HG03280 (cell line): ENCODE measurements around the gene CELF4.

Experiments used
- ATAC-seq: cut with Tn5 transposase; IDR thresholded peaks from one replicate; pipeline ENCODE4 v1.9.1; 2021; ENCODE audit warnings: mild to moderate bottlenecking, moderate library complexity; ENCODE audit not compliant: unreplicated experiment

Gene CELF4

DNA sequence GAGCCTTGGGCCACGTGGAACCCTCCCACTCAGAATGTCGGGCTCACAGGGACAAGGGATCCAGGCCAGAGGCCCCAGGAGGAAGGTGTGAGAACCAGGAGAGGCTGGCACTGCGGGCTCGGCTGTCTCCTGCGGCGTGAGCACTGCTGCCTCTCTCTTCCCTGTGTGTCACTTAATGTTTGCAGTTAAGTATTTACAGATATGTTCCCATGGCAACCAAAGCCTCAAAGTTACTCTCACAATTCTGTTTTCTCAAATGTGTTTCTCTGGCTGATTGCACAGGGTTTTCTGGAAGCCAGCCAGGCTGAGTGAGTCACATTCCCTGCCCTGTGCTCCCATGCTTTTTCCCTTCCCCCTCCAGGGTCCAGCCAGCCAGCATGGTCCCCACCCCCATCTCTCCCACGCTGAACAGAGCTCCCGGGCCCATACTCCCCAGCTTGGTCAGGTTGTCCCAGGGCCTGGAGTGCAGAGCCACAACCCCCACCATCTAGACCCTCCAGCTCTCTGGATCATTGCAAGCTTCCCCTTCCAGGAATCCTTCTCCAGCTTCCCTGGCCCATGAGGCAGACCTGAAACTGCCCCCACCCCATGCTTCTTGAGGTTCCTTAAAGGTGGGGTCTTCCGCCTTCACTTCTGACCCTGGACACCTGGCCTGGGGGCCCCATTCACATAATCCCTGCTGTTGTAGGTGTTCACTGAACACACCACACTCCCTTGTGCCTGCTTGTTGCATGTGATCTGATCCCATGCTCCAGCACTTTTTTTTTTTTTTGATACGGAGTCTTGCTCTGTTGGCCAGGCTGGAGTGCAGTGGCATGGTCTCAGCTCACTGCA is 265.9 kb downstream of the CELF4 start:
- ATAC-seq: peak; percentile 67

DNA sequence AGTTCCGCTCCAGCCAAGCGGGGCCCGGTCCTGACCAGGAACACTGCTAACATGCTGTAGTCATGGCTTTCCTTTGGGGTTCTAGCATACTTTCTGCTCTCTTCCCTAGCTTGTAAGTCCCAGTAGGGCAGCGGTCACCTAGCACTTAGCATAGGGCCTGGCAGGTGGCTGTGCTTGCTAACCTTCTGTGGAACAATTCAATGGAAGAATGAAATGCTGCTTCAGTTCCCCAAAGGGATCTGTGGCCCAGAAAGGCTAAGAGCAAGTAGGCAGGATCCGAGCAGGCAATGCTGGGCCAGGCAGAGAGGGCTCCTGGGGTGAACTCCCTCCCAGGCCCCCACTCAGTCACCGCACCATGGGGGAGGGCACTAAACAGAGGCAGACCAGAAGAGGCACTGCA is 266.8 kb downstream of the CELF4 start:
- ATAC-seq: peak; percentile 3

DNA sequence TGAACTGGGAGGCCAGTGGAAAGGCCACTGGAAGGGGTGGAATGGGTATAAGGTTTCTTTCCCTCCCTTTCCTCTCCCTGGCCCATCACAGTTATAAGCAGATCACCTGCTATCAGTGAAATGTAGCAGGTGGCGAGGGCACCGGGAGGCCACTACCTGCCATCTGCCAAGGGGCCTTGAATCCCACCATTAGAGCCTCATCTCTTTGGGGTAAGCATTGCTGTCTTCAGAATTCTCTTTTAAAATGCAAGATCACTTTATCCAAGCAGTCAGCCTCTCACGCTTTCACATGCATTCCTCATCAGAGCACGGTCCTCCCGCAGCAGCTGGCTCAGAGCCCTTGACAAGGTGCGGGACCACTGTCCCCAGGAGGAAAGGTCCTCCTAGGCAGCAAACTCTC is 268.5 kb downstream of the CELF4 start:
- no peak for ATAC-seq

GRCh38 chr18:37294951-37295350 is 270.6 kb downstream of the CELF4 start:
- no peak for ATAC-seq

DNA sequence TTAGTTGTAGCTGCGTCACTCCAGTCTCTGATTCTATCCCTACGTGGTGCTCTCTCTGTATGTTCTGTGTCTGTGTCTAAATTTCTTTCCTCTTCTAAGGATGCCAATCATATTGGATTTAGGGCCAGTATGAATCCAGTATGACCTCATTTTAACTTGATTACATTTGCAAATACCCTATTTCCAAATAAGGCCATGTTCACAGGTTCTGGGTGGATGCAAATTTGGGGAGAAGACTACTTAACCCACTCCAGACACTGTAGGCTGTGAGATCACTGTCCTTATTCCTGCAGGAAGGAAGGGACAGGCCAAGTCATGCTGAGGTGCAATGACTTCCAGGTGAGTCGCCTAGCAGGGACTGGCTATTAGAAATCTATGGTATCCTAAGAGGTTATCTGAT is 272.2 kb downstream of the CELF4 start:
- ATAC-seq: no peak

DNA sequence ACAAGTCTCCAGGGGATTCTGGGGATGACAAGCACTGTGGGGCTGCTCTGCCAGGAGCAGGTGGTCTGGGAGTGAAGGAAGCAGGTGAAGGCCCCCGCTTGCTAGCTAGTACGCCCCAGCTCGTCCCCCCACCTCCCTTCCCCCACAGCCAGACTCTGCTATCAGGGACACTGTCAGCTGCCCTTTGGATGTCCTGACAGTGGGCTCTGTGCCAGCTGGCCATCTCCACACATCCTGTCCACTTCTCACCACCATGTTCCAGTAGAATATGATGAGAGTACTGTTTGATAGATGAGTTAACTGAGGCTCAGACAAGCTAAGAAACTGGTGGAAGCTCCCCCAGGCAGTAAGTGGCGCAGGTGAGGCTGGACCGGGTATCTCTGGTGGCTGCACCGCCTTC is 276.2 kb downstream of the CELF4 start:
- ATAC-seq: no peak

DNA sequence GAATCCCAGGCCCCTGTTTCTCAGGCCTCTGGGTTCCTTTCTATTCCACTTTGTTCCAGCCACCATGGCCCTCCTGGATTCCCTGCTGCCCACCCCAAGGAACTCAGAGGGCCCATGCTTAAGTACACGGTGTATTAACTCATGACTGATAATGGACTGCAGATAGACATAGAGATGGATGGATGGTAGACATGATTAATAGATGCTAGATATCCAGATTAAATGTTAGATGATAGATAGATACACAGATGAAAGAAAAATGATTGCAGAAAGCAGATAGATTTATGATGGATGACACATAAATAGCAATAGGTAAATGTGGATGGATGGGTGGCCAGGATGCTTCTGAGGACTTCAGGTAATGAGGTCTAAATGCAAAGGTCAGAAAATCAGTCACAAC is 278.0 kb downstream of the CELF4 start:
- ATAC-seq: no peak

- no peak for ATAC-seq
Measured at GRCh38 chr18:37286801-37287200, 278.8 kb downstream of the CELF4 start.

DNA sequence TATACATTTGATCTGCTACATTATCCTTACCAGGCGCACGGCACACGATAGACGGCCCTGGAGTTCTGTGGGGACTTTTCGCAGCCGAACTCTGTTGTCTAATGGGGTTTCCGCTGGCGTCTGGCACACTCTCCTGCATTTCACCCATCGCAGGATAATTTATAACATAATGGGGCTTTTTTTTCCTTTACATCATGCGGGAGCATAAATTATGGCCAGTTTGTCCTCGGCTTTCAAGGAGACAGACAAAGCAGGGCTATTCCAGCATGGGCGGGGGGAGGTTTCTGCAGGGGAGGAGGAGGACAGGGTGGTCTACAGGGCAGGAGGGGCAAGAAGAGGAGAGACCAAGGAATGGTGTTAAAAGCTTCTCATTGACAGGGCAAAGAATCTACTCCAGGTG is 279.8 kb downstream of the CELF4 start:
- ATAC-seq: no peak

DNA sequence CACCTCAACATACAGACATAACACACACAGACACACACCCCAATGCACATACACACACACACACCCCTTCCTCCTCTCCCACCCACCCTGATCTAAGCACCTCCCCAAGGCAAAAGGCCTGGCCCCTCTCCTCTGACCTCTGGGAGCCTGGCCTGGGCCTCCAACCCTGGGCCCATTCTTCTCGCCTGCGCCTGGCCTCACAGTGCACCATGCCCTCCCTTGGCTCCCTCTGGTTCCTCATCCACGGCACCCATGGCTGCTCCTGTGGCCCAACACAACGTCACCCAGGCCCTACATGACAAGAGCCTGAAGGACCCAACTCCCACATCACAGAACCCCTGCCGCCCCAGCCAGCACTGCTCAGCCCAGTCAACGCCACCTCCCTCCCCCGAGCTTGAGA is 281.3 kb downstream of the CELF4 start:
- no peak for ATAC-seq

GRCh38 chr18:37282386-37283037 is 283.1 kb downstream of the CELF4 start:
- no peak for ATAC-seq

GRCh38 chr18:37280701-37281393 is 284.8 kb downstream of the CELF4 start:
- no peak for ATAC-seq

DNA sequence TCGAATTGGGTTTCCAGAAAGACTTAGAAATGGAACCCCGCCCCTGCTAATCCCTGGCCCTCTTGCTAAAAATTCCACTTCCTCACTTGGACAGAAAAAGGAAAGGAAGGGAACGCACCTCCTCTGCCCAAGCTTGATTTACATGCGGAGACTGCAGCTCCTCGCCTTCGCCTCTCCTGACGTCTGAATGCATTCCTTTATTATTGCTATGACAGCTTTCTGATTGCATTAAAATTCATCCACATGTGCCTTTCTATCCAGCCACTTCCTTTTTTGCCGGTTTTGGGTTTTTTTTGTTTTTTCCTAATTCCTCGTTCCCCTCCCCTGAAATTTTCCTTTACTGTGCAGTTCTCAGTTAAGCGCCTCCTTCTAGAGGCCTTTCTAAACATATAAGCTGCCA is 287.8 kb downstream of the CELF4 start:
- ATAC-seq: no peak

DNA sequence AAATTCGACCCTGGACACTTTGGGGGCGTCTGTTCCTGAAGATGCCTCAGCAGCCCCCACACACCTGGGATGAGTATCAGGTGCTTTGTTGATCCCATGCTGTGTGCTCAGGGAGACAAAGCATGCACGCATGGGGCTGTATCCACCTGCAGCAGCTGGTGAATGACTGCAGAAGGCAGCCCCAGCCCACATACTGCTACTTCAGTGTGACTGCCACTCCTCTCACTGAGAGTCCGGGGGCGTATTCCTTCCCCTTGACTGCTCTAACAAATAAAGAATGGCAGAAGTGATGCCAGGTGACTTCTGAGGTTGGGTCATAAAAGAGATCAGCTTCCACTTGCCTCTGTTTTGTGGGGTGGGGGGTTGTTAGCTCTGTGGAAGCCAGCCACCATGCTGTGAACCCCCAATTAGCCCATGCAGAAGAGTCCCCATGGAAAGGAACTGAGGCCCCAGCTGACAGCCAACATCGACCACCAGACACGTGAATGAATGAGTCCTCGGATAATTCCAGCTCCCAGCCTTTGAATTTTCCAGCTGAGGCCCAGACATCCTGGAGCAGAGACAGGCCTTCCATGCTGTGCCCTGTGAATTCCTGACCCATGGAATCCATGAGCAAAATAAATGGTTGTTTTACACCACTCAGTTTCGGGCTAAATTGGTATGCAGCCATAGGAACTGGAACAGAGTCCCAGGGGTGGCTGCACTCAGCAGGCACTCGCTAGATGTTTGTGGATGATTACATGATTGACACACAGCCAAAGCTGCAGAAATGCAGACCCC is 289.3 kb downstream of the CELF4 start:
- no peak for ATAC-seq

GRCh38 chr18:37275237-37275741 is 290.3 kb downstream of the CELF4 start:
- ATAC-seq: no peak

- ATAC-seq: no peak
Measured at GRCh38 chr18:37274309-37275236, 291.0 kb downstream of the CELF4 start.

DNA sequence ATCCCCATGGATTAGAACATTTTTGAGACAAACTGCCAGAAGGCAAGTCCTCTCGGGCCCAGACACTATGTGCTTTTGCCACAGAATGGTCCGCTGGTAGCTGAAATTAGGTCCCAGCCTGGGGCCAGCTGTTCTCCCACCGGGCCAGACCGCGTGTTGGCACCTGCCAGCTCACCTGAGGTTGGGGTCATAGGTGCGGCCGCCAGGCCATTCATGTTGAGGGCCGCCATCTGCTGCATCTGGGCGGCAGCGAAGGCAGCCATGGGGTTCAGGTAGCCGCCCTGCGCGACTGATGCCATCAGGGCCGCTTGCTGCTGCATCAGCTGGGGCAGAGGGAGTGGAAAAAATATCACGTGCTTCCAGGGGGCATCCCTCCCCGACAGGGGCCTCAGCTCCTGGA is 292.8 kb downstream of the CELF4 start:
- ATAC-seq: no peak

DNA sequence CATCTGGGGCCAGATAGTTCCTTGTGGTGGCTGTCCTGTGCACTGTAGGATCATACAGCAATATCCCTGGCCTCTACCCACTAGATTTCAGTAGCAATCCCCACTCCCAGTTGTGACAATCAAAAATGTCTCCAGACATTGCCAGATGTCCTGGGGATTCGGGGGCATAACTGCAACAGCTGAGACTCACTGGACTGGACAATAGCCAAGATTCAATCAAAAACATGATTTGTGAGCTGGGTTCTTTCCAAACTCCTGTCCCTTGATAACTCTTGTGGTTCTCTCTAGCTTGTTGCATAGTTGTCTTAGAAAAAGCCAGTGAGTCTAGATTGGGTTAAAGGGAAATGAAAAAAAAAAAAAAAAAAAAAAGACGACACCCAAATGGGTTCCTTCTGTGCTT is 293.4 kb downstream of the CELF4 start:
- ATAC-seq: no peak

DNA sequence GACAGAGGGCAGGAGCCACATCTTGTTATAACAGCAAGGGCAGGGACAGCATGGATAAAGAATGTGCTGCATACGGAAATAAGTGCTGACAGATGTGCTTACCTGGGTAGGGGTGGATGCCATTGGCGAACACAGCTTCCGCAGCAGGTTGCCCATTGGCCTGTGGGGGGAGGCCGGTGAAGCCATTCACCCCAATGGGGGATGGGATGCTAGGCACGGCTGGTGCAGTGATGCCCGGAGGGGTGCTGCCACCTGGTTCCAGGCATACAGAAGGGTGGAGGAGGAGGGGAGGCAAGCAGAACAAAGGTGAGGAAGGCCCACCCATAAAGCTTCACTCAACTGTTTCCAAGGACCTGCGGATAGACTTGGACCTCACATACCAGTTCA is 294.9 kb downstream of the CELF4 start:
- ATAC-seq: no peak
